GM19463 (cell line): Measurements from ENCODE around the gene CLNK.

Experiments used
- ATAC-seq: cut with Tn5 transposase; IDR thresholded peaks from one replicate; pipeline ENCODE4 v1.9.1; 2021; ENCODE audit warnings: mild to moderate bottlenecking, moderate library complexity; ENCODE audit not compliant: unreplicated experiment

The CLNK gene

GRCh38 chr4:10664408-10664807, 20.2 kb downstream of the CLNK start:
- ATAC-seq, result peak; percentile 29

- no peak for ATAC-seq
These were observed 21.6 kb downstream of the CLNK start for GRCh38 chr4:10662937-10663336.

GRCh38 chr4:10661047-10661446, 23.5 kb downstream of the CLNK start:
- no peak for ATAC-seq

DNA sequence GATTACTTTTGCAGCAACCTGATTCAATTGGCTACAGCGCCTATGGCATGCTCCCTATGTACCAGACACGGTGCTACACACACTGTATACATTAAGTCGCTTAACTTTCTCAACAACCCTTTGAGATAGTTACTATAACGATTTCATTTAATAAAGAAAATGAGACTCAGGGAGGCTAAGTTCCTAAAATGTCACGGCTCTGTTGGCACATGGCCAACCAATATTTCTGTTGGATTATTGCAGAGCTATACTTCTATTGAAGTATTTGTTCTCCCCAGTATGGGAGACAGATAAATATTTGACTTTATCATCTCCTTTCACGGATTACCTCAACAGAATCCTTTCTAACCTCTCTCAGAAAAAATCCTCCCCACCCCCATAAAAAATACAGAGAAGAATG, 25.3 kb downstream of the CLNK start:
- no peak for ATAC-seq

DNA sequence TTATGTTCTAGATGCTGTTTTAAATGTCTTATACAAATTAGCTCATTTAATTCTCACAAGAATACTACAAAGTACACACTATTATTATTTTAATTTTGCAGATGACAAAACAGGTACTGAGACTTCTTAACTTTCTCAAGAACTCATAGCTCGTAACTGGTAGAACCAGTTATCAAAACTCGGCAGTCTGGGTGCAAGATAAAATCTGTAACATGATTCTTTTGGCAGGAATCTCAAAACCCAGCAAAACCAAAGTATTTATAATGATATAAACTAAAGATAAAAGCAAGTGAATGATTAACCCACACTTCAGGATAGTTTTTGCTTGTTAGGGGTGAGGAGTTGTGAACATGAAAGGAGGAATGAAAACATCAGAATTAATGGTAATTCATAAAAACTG, 27.6 kb downstream of the CLNK start:
- no peak for ATAC-seq

- no peak for ATAC-seq
These were observed 28.1 kb downstream of the CLNK start for GRCh38 chr4:10656420-10656819.

GRCh38 chr4:10655968-10656367, 28.6 kb downstream of the CLNK start:
- peak; percentile 53 for ATAC-seq

GRCh38 chr4:10648479-10648878, 36.1 kb downstream of the CLNK start:
- no peak for ATAC-seq

GRCh38 chr4:10647846-10648245, 36.7 kb downstream of the CLNK start:
- ATAC-seq, result no peak

- ATAC-seq, result no peak
These were observed 40.8 kb downstream of the CLNK start for GRCh38 chr4:10643600-10644425.

DNA sequence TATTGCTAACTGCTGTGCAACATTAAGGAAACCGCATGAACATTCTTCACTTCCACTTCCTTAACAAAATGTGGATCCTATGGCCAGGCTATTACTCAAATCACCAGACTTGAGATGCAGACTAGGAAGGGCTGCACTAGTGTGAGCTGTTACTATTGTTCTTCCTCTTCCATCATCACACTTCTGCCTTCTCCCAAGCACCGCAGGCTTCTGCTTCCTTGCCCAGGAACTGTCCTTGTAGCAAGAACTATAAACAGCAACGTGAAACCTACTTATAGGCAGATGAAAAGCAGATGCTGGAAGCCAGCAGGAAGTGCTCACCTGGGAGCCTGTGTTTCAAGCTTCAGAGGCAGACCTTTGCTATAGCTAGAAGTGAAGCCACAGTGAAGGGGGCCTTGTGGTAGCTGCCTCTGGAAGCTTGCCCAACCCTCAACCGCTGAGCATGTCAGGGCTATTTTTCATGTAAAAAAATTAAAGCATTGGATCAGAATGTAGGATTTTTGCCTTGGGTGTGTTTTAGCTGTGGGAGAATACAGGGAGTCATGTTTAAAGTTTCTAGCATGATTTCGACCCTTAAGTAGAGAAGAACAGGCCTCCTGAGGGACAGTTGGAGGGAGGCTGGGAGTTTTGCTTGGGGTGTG, 43.9 kb downstream of the CLNK start:
- ATAC-seq, result no peak

DNA sequence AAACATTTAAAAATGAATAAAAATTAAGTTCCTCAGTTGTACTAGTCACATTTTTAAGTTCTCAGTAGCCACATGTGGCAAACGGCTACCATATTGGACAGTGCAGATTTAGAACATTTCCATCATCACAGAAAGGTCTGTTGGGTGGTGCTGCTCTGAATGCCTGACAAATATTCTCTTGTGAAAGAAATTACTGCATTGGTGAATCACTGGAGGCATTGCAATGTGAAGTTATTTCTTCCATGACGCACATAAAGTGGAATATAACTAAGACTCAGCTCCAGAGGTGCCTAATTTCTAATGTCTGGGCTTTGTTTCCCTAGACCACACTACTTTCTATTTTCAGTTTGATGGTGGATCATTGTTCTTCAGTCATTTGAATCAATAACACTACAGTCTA, 44.9 kb downstream of the CLNK start:
- no peak for ATAC-seq

DNA sequence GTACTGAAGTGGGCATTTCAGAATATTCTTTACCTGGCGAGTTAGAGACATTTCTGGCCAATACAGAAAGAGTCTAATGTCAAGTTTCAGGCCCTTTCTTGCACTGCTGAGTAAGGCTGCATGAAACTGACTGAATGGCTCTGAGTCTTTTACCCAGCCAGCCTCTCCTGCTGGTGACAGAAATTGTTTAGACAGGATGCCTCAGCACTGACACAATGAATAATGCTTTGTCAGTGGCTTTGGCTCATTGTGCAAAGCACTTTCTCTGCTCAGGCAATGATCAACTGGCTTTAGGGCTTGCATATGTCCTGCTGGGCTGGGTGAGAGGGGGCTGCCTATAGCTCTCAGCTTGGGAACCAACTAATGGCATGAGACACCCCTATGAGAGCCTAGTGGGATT, 45.5 kb downstream of the CLNK start:
- ATAC-seq, result no peak

DNA sequence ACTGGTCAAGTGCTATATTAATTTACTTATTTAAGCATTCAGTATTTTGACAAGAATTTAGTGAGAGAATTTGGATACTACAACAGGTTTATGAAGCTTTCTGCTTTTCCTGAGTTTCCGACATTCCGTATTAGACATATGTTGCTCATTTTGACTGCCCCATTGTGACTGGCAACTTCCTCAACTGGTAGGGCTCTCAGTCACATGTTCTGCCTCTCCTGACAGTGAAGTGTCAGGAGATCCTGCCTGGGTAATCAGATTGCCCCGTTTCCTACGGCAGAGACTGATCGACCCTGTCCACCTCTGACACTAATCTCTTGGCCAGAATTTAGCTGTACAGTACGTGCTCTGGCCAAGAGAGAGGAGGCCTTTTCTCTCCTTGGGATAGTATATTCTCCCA, 49.5 kb downstream of the CLNK start:
- no peak for ATAC-seq

DNA sequence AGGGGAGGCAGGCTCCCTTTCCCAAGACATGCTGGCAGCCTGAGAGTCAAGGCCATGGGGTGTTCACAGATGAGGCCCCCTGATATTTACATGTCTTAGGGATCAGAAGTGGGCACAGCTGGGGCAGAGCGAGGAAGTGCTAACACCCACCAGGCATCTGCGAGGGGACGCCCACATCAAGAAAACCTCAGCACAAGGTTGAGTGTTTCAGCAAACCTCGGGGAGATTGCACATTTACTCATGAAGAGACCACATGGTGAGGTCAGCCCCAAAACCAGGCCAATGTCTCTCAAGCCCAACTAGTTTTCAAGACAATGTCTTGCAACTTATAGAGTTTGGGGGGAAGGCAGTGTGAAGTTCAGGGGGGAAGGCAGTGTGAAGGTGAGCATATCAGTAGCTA, 55.2 kb downstream of the CLNK start:
- peak; percentile 75 for ATAC-seq

DNA sequence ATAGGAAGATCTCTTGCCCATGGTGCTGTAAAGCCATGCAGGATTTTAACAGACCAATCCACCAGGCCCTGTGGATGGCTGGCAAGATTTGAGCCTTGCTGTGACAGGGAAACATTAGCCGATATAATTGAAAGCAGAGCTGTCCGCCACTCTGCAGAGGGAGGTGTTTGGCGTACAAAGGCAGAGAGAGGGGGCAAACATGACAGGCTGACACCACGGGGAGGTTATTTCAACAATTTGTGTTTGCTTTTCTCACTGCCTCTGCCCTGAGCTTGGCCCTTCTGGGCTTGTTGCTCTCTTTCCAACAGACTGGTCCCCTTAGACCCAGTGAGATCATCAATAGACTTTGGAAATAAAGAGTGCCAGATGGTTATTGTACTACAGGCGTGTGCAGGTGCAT, 59.4 kb downstream of the CLNK start:
- ATAC-seq, result no peak

DNA sequence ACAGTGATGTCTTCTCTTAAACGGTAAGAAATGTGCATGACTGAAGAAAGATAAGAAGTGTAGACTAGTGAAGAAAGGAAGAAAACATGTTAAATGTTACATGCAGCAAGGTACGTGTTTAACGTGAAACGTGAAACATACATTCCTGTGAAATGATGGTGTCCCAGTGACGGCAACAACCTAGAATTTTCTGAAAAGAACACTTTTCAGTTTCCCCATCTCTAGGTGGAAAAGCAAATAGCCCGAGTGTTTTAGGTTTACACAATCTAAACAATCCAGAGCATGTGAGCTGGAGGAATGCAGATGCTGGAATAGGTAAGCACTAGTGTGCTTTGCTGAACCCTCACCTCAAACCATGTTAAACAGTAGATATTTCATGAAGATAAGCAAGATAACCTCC, 60.7 kb downstream of the CLNK start:
- no peak for ATAC-seq

DNA sequence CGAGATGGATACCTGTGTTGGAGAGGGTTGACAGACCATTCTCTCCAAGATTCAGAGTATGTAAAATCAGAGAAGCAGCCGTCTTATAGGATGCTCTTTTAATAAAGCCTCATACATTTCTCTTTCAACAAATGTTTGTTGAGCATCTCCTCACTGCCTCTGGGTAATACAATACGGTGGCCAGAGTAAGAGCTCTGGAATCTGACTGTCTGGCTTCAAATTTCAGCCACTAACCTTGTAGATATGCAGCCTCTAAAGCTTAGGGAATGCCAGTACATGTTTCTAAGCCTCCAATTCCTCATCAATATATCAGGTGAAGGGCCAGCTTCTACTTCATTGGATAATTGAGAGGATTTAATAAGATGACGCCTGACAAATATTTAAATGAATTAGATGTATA, 61.3 kb downstream of the CLNK start:
- no peak for ATAC-seq

DNA sequence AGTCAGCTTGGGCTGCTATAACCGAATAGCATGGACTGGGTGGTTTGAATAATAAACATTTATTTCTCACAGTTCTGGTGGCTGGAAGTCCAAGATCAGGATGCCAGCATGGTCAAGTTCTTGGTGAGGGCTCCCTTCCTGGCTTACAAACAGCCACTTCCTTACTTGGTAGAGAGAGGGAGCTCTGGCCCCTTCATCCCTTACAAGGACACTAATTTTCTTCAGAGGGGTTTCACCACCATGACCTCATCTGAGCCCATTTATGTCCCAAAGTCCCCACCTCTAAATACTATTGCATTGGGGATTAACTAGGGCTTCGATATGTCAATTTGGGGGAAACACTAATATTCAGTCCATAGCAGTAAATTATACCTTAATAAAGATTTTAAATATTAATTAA, 61.8 kb downstream of the CLNK start:
- peak; percentile 85 for ATAC-seq

DNA sequence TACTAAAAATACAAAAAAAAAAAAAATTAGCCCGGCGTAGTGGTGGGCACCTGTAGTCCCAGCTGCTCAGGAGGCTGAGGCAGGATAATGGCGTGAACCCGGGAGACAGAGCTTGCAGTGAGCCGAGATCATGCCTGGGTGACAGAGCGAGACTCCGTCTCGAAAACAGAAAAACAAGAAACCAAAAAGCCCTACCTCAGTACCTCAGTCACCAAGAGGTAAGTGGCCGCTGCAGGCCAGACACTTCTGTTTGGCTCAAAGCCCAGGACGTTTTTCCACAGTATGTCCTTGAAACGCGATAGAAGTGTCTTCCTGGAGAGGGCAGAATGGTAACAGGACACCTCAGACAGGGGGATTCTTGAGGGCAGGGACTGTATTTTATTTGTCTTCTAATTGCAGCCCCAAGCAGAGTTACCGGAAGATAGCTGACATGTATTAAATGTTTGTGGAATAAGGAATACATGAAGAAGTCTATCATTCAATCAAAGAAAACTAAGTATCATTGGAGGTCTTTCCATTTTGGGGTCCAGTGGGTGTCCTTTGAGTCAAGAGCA, 63.6 kb downstream of the CLNK start:
- ATAC-seq, result no peak

DNA sequence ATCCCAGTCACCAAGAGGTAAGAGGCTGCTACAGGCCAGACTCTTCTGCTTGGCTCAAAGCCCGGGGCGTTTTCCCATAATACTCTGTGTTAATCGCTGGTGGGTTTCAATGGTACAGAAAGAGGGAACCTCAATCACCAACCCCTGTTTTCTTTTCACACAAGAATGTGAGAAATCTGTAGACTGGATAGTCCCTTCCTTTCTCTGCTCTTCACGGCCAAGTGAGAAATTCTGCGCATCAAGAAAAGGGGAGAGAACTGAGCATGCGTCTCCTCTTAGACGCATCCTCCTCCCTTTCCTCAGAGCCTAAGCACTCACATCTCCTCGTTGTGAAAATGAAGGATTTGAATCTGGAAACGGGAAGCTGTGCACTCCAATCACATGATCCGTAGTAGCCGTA, 64.7 kb downstream of the CLNK start:
- ATAC-seq, result no peak

- no peak for ATAC-seq
These were observed 65.3 kb downstream of the CLNK start for GRCh38 chr4:10619220-10619619.
